HUDEP-2 (cell line): ENCODE measurements around the gene IL20RB.
"Not testable (repeated sequence)": the region's sequence is repeated elsewhere in the genome, so short reads cannot be mapped to it uniquely, and the experiment has no call there.

Experiments
- DNase-seq, 76 experiments: peaks; one replicate each; lab custom pipeline; 2025; ENCODE audit not compliant: unreplicated experiment in 76 of 76; lab: John Stamatoyannopoulos, UW

Gene IL20RB

DNA sequence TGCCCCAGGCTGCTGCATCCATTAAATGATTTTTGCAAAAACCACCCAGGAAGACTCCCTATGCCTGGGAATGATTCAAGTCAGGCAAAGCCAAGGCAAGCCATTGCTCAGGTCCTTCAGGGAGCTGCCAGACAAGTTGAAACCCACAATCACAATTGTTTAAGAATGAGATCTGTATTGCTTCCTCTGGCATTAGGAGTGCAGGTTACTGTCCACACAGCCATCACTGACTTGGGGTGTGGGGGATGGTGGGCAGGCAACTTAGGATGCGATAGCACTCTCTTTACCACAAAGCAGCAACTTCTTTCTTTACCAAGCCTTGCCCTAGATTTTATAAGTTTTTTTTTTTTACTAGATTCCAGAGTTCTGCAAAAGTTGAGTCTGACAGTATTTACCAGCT is 15.0 kb upstream of the IL20RB start:
- no peak for DNase-seq

DNA sequence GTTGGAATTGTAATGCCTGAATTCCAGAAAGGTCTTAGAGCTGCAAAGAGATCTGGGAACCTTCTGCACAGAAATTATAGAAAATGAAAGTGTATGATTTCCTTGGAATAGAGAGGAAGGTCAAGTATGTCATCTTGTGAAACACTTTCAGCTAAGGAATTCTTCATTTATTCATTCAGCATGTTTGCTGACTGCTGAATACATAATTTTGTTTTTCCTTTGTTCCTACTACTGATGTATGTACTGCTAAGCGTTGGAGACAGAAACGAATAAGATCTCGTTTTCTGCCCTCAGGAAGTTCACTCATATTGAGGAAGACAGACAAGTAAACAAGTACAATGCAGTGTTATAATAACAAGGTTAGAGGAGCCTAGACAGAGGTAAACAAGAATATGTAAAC is 14.3 kb upstream of the IL20RB start:
- DNase-seq, result no peak

DNA sequence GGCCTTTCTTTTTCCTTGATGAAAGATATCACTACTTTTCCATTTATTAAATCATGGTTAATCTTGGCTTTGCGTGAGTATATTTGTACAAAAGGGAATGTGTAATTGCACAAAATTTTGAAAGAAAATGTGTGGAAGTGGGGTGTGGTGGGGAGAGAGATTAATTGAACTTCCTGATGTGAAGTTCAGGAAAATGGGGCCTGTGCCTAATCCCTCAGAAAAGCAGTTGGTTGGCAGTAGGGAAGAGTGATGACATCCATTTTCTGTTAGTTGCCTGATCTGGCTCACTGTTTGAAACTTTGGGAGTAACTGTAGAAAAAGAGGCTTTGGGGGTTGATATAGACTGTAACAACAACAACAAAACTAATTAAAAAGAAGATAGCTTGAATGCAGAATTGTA is 10.8 kb upstream of the IL20RB start:
- no peak for DNase-seq

DNA sequence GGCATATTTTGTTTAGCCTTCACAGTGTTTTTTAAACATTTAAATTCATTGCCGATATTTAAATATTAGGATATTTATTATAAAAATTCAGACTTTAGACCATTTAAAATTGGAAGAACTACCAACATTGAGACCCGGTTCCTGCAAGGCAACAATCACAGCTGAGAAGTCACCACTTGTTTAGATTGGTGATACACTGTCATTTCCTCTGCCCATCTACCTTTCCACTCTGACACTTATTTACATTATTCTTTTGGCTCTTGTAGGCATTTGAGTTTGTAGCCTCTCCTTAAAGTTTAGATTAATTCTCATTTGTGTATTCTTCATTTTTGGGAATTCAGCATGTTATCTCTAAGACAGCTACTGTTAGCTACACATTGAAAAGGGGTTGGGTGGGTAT is 10.3 kb upstream of the IL20RB start:
- DNase-seq, result no peak

DNA sequence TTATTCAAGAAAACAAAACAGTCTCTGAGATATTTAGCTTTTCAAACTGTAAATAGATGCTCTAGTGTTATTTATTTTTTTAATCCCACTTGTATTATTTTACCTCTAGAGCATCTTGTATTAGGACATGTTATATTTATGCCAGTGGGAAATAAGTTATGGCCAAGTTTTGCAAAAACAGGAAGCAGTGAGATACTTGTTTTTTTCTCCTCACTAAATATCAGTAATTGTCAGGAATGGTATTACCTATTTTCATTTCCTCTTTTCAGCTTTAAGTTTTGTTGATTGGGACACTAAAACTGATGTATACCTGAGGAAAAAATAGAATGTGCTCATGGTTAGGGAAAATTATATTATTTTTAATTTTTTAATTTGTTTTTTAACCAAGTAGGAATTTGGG is 8.6 kb upstream of the IL20RB start:
- DNase-seq, result no peak

DNA sequence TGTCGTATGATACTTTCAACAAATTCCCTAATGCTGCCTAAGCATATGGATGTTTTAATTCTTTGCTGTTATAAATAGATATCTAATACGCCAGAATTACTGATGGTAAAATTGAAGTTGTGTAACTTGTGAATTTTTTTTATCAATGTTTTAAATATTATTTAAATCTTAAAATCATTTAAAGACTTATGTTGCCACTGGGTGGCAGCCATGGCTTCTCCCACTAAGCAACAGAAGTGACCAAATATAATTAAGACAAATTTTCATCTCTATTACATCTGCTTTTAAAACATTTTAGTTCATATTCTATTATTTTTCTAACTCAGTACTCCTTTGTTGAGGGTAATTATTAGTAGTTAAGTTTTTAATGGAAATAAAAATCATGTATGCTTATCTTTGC is 8.1 kb upstream of the IL20RB start:
- DNase-seq, result no peak

DNA sequence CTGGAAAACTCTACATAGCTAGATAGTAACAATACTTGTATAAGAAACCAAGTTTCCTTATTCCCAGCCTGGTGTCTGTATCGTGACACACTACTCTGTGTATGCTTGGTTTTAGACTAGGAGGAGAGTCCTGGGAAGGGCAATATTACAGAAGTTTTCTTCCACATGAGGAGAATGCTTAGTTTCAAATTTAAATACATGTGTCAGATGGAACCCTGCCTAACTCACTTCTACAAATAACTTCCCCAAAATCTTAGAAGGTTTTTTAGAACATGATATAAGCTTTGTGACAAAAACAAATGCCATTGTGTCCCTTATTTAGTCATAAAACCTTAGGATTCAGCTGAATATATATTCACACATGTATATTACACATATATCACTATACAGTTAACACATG is 7.2 kb upstream of the IL20RB start:
- no peak for DNase-seq

DNA sequence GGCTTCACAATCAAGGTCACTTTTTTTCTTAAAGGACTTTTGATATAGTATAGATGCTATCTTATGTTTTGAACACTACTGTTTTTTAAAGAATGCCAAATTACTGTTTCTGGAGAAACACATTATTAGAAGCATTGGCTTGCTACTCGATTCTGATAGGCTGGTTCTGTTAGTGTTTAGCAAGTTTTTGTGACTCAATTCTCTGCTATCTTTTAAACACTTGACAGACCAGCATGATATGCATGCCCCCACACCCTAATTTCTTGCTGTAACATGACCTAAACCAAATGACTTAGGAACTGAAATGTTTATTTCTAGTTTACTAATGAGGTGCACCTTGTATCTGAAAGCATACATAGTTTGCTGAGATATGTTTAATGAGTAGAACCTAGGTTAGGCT is 5.5 kb upstream of the IL20RB start:
- DNase-seq, result no peak

DNA sequence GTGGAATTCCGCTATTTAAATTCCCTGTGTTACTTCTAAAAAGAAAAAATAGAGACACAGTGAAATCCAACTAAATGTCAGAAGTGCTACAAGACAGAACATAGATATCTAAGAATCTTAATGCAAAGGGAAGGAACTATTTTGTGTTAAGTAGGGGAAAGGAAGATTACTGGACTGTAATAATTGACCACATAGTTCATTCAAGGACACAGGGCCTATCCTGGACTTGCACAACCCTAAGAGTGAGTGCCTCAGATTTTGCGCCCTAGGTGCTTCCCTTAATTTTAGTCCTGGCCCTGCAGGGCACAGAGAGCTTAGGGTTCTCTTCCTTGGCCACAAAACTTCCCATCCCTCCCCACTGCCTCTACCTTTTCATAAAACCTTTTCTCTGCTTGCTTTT is 3.5 kb upstream of the IL20RB start:
- no peak for DNase-seq

DNA sequence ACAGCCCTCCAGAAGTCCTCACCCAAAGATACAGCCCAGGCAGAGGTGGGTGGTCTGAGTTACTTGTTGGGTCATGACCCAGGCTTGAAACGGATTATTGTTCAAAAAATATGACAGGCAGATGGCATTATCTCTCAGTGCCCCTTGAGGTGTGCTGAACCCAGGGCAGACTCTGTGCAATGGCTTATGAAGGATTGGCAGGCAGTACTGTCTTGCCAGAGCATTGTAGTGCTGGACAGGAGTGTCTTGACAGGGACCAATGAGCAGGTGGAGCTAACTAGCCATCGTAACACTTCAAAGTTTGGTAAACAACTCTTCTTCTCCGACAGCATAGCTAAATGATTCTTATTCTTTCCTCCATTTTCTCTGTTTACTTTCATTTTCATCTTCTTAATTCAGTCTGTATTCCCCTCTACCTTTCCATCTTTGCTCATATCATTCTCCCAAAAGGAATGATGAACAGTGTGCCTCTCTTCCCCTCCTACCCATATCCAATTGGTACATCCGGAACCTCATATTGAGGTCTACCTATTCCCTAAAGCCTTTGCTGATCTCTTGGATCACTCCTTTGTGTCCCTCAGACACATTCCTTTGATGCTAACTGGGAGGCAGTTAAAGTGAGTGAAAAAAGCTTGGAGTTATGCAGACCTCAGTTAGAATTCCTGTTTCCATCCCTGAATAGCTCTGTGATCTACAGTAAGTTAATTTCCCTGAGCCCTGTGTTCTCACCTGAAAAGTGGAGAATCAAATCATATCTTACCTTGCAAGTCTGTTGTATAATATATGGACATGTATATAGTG is 2.6 kb upstream of the IL20RB start:
- DNase-seq, result no peak

DNA sequence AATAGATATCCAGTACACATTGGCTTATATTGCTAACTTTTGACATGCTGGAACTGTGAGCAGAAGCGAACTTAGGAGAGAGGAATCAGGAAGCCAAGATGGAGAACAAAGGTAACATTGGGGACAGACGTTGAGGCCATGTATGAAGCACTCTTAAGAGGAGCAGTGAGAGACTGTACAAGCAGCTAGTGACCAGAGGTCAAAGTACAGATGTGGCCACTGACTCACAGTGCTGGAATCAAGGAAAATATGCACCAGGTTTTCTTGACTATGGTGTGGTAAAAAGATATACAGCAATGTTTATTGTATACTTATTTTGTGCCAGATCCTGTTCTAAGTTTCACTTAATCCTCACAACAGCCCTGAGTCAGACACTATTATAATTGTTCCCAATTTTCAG is 2.0 kb upstream of the IL20RB start:
- no peak for DNase-seq

DNA sequence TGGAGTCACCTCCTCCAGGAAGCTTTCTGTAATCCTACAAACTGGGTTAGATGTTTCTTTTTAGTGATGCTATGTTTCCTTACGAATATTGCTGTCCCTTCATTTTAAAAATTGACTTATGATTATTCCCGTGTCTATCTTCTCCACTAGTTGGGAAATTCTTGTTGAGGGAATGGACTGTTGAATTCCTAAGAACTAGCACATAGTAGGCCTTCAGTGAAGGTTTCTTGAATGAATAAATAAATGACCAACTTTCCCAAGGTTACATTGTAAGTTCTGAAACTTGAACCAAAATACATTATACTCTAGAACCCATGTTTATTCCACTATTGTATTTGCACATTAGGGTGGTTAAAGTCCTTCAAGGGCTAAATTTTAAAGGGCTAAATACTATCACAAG is 812 bp upstream of the IL20RB start:
- DNase-seq, result no peak

DNA sequence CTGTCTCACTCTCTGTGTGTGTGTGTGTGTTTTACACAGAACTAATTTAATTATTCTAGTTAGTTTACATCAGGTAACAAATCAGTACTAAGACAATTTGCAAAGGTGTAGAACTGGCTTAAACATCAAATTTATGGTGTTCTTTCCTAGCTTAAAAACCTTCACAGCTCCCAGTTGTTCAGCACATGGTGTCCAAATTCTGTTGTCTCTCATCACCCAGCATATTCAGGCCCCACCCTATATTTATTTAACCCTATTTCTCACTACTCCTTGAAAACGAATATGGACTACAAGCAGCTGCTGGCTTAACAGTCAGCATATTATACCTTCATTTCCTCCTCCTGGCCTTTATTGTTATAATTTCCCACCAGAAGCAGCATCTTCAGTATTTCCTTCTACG is 1.2 kb downstream of the IL20RB start:
- DNase-seq, result no peak

DNA sequence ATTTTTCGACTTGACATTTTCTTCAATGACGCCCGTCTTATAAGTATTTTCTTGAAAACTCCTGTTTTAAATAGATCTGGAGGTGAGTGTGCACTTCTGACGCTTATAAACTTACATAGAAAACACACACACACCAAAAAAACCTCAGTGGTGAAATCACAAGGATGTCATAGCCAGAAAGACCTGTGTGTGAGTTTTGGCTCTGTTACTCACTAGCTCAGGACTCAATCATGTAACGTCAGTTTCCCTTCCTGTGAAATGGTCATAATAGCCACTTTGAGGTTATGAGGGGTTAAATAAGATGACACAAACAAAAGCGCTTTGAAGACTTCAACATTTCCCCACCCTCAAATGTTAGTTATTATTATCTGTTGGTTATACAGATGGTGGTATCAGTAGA is 1.8 kb downstream of the IL20RB start:
- DNase-seq, result no peak

DNA sequence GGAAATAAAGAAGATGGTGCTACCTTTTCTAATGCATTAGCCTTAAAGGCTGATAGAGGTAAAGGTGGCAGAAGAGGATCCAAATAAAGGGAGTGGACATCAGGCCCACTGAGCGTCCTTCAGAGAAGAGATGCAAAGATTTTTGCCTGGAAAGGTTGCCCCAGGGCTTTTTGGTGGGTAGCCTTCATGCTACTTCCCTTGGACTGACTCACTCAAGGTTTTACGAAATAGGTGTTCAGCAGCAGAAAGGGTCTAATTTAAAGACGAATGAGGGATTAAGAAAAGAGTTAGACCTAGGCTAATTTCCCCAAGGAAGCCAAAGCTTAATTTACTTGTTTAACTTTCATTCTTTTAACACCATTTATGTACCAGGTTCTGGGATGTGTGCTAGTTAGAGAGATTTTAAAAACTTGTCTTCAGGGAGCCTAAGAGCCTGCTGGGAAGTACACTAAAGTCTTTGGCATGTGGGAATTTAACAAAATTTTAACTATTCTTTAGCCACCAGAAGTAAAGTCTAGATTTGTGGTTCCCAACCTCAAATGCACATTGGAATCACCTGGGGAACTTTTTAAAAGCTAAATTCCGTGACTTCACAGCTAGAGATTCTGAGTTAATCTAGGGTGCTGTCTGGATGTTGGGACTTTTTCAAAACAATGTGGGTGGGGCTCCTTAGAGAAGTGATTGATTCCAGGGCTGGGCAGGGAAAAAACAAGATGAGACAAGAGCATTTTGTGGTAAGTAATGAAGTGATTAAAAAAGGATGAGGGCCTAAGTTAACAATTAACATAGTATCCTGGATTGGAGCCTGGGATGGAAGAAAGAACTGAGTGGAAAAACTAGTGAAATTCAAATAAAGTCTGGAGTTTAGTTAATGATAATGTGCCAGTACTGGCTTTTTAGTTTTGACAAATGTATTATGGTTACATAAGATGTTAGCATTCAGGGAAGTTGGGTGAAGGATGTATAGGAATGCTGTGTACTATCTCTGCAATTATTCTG is 3.4 kb downstream of the IL20RB start:
- DNase-seq, result no peak

DNA sequence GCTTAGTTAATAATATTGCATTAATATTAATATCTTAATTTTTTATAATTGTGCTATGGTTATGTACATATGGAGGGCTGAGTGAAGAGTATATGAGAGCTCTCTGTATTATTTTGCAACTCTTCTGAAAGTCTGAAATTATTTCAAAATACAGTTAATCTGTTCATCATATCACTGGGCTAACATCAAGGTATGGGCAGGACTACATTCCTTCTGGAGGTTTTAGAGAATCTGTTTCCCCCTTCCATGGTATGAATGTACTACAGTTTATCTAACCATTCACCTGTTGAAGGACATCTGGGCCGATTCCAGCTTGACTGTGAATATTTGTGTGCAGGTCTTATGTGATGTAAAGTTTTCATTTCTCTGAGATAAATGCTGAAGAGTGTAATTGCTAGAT is 5.1 kb downstream of the IL20RB start:
- no peak for DNase-seq

DNA sequence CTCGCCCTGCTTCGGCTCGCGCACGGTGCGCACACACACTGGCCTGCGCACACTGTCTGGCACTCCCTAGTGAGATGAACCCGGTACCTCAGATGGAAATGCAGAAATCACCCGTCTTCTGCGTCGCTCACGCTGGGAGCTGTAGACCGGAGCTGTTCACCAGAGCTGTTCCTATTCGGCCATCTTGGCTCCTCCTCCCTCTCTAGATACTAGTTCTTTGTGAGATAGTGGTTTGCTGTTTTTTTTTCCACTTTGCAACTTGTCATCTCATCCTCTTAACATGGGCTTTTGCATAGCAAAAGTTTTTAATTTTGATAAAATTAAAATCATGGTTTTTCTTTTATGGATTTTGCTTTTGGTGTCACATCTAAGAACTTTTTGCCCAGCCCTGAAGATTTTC is 11.8 kb downstream of the IL20RB start:
- DNase-seq, result not testable (repeated sequence)

DNA sequence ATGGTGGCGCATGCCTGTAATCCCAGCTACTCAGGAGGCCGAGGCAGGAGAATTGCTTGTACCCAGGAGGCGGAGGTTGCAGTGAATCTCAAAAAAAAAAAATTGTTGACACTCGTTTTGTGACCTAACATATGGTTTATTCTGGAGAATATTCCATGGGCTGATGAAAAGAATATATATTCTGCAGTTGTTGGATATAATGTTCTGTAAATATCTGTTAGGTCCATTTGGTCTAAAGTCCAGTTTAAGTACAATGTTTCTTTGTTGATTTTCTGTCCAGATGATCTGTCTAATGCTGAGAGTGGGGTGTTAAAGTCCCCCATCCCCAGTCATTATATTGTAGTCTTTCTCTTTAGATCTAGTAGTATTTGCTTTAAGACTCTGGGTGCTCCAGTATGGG is 15.6 kb downstream of the IL20RB start:
- no peak for DNase-seq

DNA sequence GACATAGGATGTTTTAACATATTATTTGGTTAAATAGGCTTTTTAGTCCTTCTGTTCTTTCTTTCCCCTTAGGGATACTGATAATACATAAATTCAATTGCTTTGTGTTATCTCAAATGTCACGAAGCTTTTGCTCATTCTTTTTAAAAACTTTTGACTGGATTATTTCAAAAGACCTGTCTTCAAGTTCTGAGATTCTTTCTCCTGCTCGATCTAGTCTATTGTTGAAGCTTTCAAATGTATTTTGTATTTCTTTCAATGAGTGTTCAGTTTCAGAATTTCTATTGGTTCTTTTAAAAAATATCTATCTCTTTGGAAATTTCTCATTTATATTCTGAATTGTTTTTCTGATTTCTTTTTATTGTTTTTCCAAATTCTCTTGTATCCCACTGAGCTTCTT is 16.9 kb downstream of the IL20RB start:
- DNase-seq, result no peak

DNA sequence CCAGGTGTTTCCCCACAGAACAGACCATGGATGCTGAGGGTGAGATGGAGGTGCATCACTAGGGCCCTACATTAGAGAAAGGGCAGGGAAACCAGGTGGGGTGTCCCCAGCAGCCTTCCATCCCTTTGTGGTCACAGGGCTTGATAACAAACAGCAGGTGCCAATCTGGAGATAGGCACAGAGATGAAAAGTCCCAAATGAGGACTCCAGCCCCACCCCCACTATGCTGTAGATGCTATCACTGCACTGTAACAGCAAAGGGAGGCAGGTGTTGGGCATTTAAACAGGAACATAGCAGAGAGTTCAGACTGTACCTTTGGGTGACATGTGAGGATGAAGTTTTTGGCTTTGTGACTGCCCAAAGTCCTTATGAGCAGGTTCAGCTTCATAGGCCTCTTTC is 21.4 kb downstream of the IL20RB start:
- peak in 1 of 76 experiments; percentile 1 for DNase-seq

DNA sequence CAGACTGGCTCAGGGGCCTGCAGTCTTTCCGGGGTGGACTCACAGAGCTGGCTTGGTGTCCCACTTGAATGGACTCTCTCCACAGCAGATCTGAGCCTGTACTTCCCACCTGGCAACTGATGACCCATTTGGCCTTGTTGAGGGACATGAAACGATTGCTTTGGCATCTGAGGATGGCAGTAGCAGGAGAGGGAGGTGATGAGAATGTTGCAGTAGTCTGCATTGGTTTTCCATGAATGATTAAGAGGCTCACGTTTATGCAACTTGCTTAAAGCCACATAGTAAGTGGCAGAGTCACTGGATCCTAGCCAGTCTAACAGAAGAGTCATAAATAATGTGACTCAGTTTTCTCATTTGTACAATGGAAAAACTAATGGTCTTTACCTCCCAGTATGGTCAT is 21.9 kb downstream of the IL20RB start:
- no peak for DNase-seq

DNA sequence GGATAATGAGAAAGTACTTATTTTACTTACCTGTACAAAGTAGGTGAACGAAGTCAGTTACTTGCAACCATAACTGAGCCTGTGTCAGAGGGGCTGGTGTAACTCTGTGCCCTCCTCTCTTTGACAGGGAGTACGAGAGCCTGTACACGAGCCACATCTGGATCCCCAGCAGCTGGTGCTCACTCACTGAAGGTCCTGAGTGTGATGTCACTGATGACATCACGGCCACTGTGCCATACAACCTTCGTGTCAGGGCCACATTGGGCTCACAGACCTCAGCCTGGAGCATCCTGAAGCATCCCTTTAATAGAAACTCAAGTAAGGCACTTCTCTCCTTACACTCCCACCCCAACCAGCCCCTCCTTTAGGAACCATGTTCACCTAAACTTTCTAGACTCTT is 24.2 kb downstream of the IL20RB start:
- DNase-seq, result no peak
